Tibial nerve (tissue), 4 donors: ENCODE measurements around the gene STX8. TPM values are rescaled to one million over a fixed set of nuclear protein-coding genes. Genes with fewer than 3 reads are reported as not detected.

Experiments
- DNase-seq, 2 donors: peaks; one replicate each; pipeline ENCODE4 v3.0.0-alpha.2; 2019; ENCODE audit warnings: low spot score in 2 of 2
- H3K27ac ChIP-seq, 4 donors: fragments of 200-600 bp; sonication (generic) in 3 of 4; one replicate each; pipeline ENCODE4 v1.5.1; 2017 to 2019; ENCODE audit warnings: mild to moderate bottlenecking in 1 of 4
- H3K27me3 ChIP-seq, 2 donors: fragments of 200-600 bp; sonication (generic) in 1 of 2; one replicate each; pipeline versions ENCODE4 v1.5.1 to v1.6.0; 2017 to 2019
- H3K36me3 ChIP-seq, 3 donors: fragments of 200-600 bp; sonication (generic); one replicate each; pipeline ENCODE4 v1.5.1; 2018 to 2019
- H3K4me1 ChIP-seq, 4 donors: fragments of 200-600 bp; sonication (generic) in 3 of 4; one replicate each; pipeline ENCODE4 v1.5.1; 2017 to 2019
- H3K4me3 ChIP-seq, 4 donors: fragments of 200-600 bp; sonication (generic) in 3 of 4; one replicate each; pipeline ENCODE4 v1.5.1; 2017 to 2019; ENCODE audit warnings: mild to moderate bottlenecking in 1 of 4, moderate library complexity in 1 of 4
- H3K9me3 ChIP-seq, 4 donors: fragments of 200-600 bp; sonication (generic) in 3 of 4; one replicate each; pipeline ENCODE4 v1.5.1; 2017 to 2019
- EP300 ChIP-seq, 2 donors: sonication (generic); formaldehyde crosslinking; IDR thresholded peaks; one replicate each; pipeline ENCODE4 v1.6.1; 2017; ENCODE audit warnings: antibody characterized with exemption in 2 of 2, mild to moderate bottlenecking in 1 of 2
- POLR2A ChIP-seq, 2 donors: fragments of 450-650 bp; IDR thresholded peaks; one replicate each; pipeline ENCODE4 v1.6.1; 2017; ENCODE audit warnings: antibody characterized with exemption in 2 of 2, mild to moderate bottlenecking in 2 of 2, moderate library complexity in 2 of 2
- WGBS, 2 donors: methylation state at CpG; one replicate each; pipeline ENCODE4 v1.1.5; 2018; 5-methylcytosine and 5-hydroxymethylcytosine counted together
- total RNA-seq, 4 donors: library from RNA; depleted of rRNA; stranded (reverse); fragments of >200 nt; gene quantifications; one replicate each; pipeline ENCODE4 v1.1.0, GENCODE V29; 2016
- TF ChIP-seq, protein P1 (sequence below), 5 experiments: fragments of 200-600 bp in 3 of 5; fragments of 450-650 bp in 2 of 5; sonication (generic) in 3 of 5; IDR thresholded peaks; one replicate each; pipeline ENCODE4 v1.5.1; 2016 to 2019; ENCODE audit warnings: antibody characterized with exemption in 5 of 5, mild to moderate bottlenecking in 3 of 5, moderate library complexity in 2 of 5

The STX8 gene
- total RNA-seq, 4 donors from 2014 or later, result 57.7 to 97.2 (median 69.1) TPM

GRCh38 chr17:9410301-9410700 is 165.3 kb downstream of the STX8 start:
- Histone ChIP-seq H3K27ac (no peak overlapping the region), H3K9me3 (no peaks in the 10 kb centered on the region), H3K27me3 (no peaks in the 10 kb centered on the region), H3K4me3 (no peak overlapping the region), H3K4me1 (peaks cover 0 to 13% (median 3%) of the 10 kb centered on the region in 4 donors), H3K36me3 (no peaks in the 10 kb centered on the region)
- WGBS, 2 donors, result 76 to 82% methylated on average over 9 of the region's 9 CpGs
- no peak for DNase-seq
- TF ChIP-seq EP300 (IDR thresholded peaks at IDR 0.05) (no peak), POLR2A (IDR thresholded peaks at IDR 0.05) (no peak)
- TF ChIP-seq, protein P1, sequence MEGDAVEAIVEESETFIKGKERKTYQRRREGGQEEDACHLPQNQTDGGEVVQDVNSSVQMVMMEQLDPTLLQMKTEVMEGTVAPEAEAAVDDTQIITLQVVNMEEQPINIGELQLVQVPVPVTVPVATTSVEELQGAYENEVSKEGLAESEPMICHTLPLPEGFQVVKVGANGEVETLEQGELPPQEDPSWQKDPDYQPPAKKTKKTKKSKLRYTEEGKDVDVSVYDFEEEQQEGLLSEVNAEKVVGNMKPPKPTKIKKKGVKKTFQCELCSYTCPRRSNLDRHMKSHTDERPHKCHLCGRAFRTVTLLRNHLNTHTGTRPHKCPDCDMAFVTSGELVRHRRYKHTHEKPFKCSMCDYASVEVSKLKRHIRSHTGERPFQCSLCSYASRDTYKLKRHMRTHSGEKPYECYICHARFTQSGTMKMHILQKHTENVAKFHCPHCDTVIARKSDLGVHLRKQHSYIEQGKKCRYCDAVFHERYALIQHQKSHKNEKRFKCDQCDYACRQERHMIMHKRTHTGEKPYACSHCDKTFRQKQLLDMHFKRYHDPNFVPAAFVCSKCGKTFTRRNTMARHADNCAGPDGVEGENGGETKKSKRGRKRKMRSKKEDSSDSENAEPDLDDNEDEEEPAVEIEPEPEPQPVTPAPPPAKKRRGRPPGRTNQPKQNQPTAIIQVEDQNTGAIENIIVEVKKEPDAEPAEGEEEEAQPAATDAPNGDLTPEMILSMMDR (IDR thresholded peaks at IDR 0.05), result no peak

DNA sequence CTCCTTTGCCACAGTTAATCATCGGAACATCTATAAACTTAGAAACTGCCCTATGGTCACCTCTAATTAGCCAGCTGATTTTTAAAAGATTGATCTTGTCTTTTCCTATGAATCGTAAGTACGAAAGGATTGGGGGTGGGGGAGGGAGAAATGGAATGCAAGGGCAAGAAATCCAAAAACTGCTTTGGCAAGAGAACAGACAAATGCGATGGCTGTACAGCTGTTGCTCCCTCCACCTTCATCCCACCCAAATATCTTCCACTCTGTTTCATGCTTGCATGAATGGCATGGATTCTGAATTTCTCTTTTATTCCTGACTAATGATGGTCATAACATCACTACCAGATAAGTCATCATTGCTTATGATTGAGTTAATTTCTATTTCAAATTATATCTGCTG is 165.7 kb downstream of the STX8 start:
- H3K4me3 ChIP-seq, result no peak overlapping the region
- H3K27ac ChIP-seq, result peak overlapping the region in 1 of 4 donors; percentile 13
- DNase-seq, result no peak
- H3K9me3 ChIP-seq, result no peaks in the 10 kb centered on the region
- TF ChIP-seq EP300 (IDR thresholded peaks at IDR 0.05) (no peak), POLR2A (IDR thresholded peaks at IDR 0.05) (no peak)
- TF ChIP-seq, protein P1 (IDR thresholded peaks at IDR 0.05), result no peak
- peaks cover 0 to 13% (median 3%) of the 10 kb centered on the region in 4 donors for H3K4me1 ChIP-seq
- H3K36me3 ChIP-seq, result no peaks in the 10 kb centered on the region
- no peaks in the 10 kb centered on the region for H3K27me3 ChIP-seq
- 42 to 44% methylated on average over 4 of the region's 4 CpGs for WGBS, 2 donors

GRCh38 chr17:9408868-9409829 is 166.5 kb downstream of the STX8 start:
- TF ChIP-seq, protein P1 (IDR thresholded peaks at IDR 0.05), result no peak
- TF ChIP-seq POLR2A (IDR thresholded peaks at IDR 0.05), result no peak
- no peak for TF ChIP-seq EP300 (IDR thresholded peaks at IDR 0.05)

DNA sequence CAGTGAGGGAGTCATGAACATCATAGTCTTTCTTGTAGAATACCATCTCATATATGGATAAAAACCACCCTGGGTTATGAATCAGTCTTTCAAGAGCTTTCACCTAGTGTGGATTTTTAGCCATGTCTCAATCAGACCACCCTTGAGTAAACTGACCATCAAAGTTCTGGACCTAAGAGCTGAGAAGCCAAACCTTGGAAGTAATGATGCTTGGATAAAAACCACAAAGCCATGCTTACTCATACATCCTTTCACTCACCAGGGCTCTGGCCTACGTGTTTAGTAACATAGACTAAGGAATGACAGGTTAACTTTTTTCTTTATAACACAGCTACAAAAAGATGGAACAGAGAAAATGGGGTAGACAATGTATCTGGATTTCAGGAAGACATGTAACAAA is 167.2 kb downstream of the STX8 start:
- H3K27ac ChIP-seq, result no peak overlapping the region
- no peaks in the 10 kb centered on the region for H3K27me3 ChIP-seq
- TF ChIP-seq EP300 (IDR thresholded peaks at IDR 0.05) (no peak), POLR2A (IDR thresholded peaks at IDR 0.05) (no peak)
- TF ChIP-seq, protein P1 (IDR thresholded peaks at IDR 0.05), result no peak
- H3K9me3 ChIP-seq, result no peaks in the 10 kb centered on the region
- DNase-seq, result no peak
- H3K4me3 ChIP-seq, result no peak overlapping the region
- H3K4me1 ChIP-seq, result peaks cover 0 to 13% (median 3%) of the 10 kb centered on the region in 4 donors
- 77 to 92% methylated on average over 1 of the region's 1 CpG for WGBS, 2 donors
- no peaks in the 10 kb centered on the region for H3K36me3 ChIP-seq

More at GRCh38 chr17:9408868-9409829, 166.5 kb downstream of the STX8 start:
- Histone ChIP-seq H3K27me3 (no peaks in the 10 kb centered on the region), H3K4me3 (no peak overlapping the region), H3K27ac (peak overlapping the region in 1 of 4 donors; percentile 13), H3K9me3 (no peaks in the 10 kb centered on the region), H3K4me1 (peaks cover 0 to 13% (median 3%) of the 10 kb centered on the region in 4 donors), H3K36me3 (no peaks in the 10 kb centered on the region)
- 52 to 56% methylated on average over 12 of the region's 12 CpGs for WGBS, 2 donors
- DNase-seq, result no peak

GRCh38 chr17:9406046-9406606 is 169.5 kb downstream of the STX8 start:
- TF ChIP-seq EP300 (IDR thresholded peaks at IDR 0.05) (no peak), POLR2A (IDR thresholded peaks at IDR 0.05) (no peak)
- TF ChIP-seq, protein P1 (IDR thresholded peaks at IDR 0.05), result no peak
- Histone ChIP-seq H3K9me3 (no peaks in the 10 kb centered on the region), H3K4me3 (no peak overlapping the region), H3K27ac (no peak overlapping the region), H3K4me1 (peaks cover 0 to 13% (median 3%) of the 10 kb centered on the region in 4 donors), H3K36me3 (no peaks in the 10 kb centered on the region), H3K27me3 (no peaks in the 10 kb centered on the region)
- no peak for DNase-seq
- WGBS, 2 donors, result 90 to 91% methylated on average over 2 of the region's 2 CpGs
